Naive thymus-derived CD4-positive, alpha-beta T cell (primary cell): Measurements from ENCODE around the gene ZNF652. TPM values are rescaled to one million over a fixed set of nuclear protein-coding genes. Genes with fewer than 3 reads are reported as not detected.

Source experiments
- ATAC-seq: fragments of 150-1000 bp; cut with Tn5 transposase; 2 replicates; pipeline ENCODE4 v1.10.0; 2021; ENCODE audit warnings: mild to moderate bottlenecking, moderate library complexity
- CTCF ChIA-PET: fragments of 350-600 bp; sonication (Branson Sonifier 250); formaldehyde crosslinking; loops from one replicate; lab custom pipeline; 2021; ENCODE audit warnings: antibody characterized with exemption; lab: Charles Lee
- POLR2A ChIA-PET: fragments of 350-600 bp; sonication (Branson Sonifier 250); formaldehyde crosslinking; loops from one replicate; lab custom pipeline; 2021; ENCODE audit warnings: antibody characterized with exemption, inconsistent platforms; lab: Charles Lee
- DNase-seq, 9 donors: peaks; one replicate each; pipeline versions ENCODE4 v3.0.0 to v3.0.0-alpha.2; 2020 to 2022; ENCODE audit warnings: mixed read lengths in 1 of 9
- H3K27ac ChIP-seq: one replicate; pipeline ENCODE4 v1.7.0; 2013; ENCODE audit warnings: mild to moderate bottlenecking, low read depth, low read length, moderate library complexity
- H3K27me3 ChIP-seq, 2 donors: one replicate each; pipeline ENCODE4 v1.7.0; 2013; ENCODE audit warnings: low read length in 2 of 2, mild to moderate bottlenecking in 2 of 2, moderate library complexity in 2 of 2; ENCODE audit not compliant: control insufficient read depth in 2 of 2, insufficient read depth in 2 of 2
- H3K36me3 ChIP-seq, 3 experiments: 1 replicate in 2 of 3; 2 replicates in 1 of 3; pipeline ENCODE4 v1.7.0; 2013; ENCODE audit warnings: low read length in 3 of 3, mild to moderate bottlenecking in 3 of 3, moderate library complexity in 1 of 3; ENCODE audit not compliant: insufficient read depth in 3 of 3, control insufficient read depth in 2 of 3
- H3K4me1 ChIP-seq, 2 donors: one replicate each; pipeline ENCODE4 v1.7.0; 2013; ENCODE audit warnings: low read length in 2 of 2, mild to moderate bottlenecking in 2 of 2, moderate library complexity in 1 of 2; ENCODE audit not compliant: control insufficient read depth in 2 of 2, insufficient read depth in 2 of 2
- H3K4me3 ChIP-seq: 2 replicates; pipeline ENCODE4 v1.7.0; 2013; ENCODE audit warnings: mild to moderate bottlenecking, low read length
- H3K9me3 ChIP-seq, 3 experiments: 1 replicate in 2 of 3; 2 replicates in 1 of 3; pipeline ENCODE4 v1.7.0; 2013; ENCODE audit warnings: low read length in 3 of 3; ENCODE audit not compliant: control insufficient read depth in 2 of 3
- H3K27ac Mint-ChIP-seq, 9 donors: one replicate each; pipeline ENCODE4 v1.8.0; 2020 to 2022; ENCODE audit warnings: mixed read lengths in 9 of 9, mild to moderate bottlenecking in 8 of 9, moderate library complexity in 5 of 9, inconsistent platforms in 2 of 9
- H3K27me3 Mint-ChIP-seq, 5 donors: one replicate each; pipeline ENCODE4 v1.8.0; 2021 to 2022; ENCODE audit warnings: mixed read lengths in 5 of 5, mild to moderate bottlenecking in 1 of 5
- H3K36me3 Mint-ChIP-seq, 5 donors: one replicate each; pipeline ENCODE4 v1.8.0; 2020 to 2022; ENCODE audit warnings: mixed read lengths in 5 of 5, mild to moderate bottlenecking in 3 of 5, inconsistent platforms in 1 of 5
- H3K4me1 Mint-ChIP-seq, 7 donors: one replicate each; pipeline ENCODE4 v1.8.0; 2020 to 2022; ENCODE audit warnings: mixed read lengths in 7 of 7, mild to moderate bottlenecking in 3 of 7, inconsistent platforms in 1 of 7
- H3K4me3 Mint-ChIP-seq, 10 donors: one replicate each; pipeline ENCODE4 v1.8.0; 2020 to 2022; ENCODE audit warnings: mild to moderate bottlenecking in 10 of 10, mixed read lengths in 10 of 10, moderate library complexity in 6 of 10, inconsistent platforms in 2 of 10
- H3K9me3 Mint-ChIP-seq, 11 donors: one replicate each; pipeline ENCODE4 v1.8.0; 2020 to 2022; ENCODE audit warnings: mixed read lengths in 11 of 11, mild to moderate bottlenecking in 4 of 11, inconsistent platforms in 1 of 11, moderate library complexity in 1 of 11
- intact Hi-C, 2 donors: fragments of 100-400 bp; cut with micrococcal nuclease; formaldehyde crosslinking; loops; one replicate each; pipeline ENCODE4 v1.15.1; 2023
- polyA plus RNA-seq, 2 donors: library from polyadenylated mRNA; unstranded; fragments of 300-500 nt; fragmentation: Illumina TruSeq; gene quantifications; one replicate each; pipeline ENCODE4 v1.2.3, GENCODE V29; 2021
- total RNA-seq, 6 experiments: library from RNA in 5 of 6; stranded (reverse) in 5 of 6; gene quantifications; 1 replicate in 5 of 6; 2 replicates in 1 of 6; pipeline ENCODE4 v1.2.3 and lab custom pipeline; 2021 to 2026

Gene ZNF652
- total and polyA plus RNA-seq, 7 experiments from 2014 or later: 19.3 to 64.4 (median 46.1) TPM

DNA sequence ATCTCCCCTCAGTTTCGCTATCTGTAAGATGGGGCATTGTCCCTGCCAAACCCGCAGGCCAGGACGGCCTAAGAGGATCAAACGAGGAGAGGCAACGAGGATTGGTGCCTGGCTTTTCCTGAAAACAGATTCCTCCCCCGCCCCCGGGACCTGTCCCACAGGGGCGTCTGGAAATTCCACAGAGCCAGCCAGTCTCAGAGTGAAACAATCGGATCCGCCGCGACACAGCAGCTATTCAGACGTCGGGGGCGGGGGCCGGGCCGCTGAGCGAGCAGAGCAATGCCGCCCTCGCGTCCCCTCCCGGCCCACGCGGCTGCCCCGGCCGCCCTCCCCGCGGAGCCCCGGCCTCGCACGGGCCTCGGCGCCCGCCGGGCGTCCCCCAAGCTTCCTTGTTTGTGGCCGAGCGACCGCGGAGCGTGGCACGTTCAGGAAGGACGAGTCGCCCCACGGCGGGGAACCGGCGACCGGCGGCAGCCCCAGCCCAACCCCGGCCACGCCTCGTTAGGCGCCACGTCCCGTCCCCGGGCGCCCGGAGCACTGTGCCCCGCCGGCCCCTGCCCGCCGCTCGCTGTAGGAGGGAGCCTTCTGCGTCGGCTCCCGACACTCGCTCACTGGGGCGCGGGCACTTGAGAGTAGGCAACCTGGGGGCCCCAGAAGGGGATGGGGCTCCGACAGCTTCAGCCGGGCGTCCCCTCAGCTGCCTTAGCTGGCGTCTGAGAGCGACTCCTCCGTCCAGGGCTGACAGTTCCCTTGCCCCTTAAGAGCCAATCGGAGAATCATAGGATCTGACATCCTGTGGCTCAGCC, 101.8 kb downstream of the ZNF652 start:
- Histone ChIP-seq H3K27me3 (no peaks in the 10 kb centered on the region), H3K4me1 (peaks cover 5 to 6% of the 10 kb centered on the region in 2 donors), H3K27ac (no peak overlapping the region), H3K4me3 (peak overlapping the region; percentile 64), H3K9me3 (no peaks in the 10 kb centered on the region), H3K36me3 (no peaks in the 10 kb centered on the region)
- POLR2A ChIA-PET: interaction anchor here (0.6 to 0.7 kb wide), 2 partner anchors 18 to 39 kb away, joined by 3 read pairs; no protein-coding TSS in a partner anchor
- peak overlapping the region; percentile 63 to 86 (median 82) for H3K4me3 Mint-ChIP-seq
- no peaks in the 10 kb centered on the region for H3K36me3 Mint-ChIP-seq
- peak overlapping the region in 1 of 9 donors; percentile 55 for H3K27ac Mint-ChIP-seq
- H3K4me1 Mint-ChIP-seq: peaks cover 0 to 10% (median 8%) of the 10 kb centered on the region in 7 donors
- peak; percentile 4 to 76 (median 30) for DNase-seq
- CTCF ChIA-PET: interaction anchor here (0.6 kb wide), 1 partner anchor 203 kb away, joined by 3 read pairs; no protein-coding TSS in a partner anchor
- ATAC-seq: peak; percentile 80
- no peaks in the 10 kb centered on the region for H3K9me3 Mint-ChIP-seq
- intact Hi-C loops: loop anchor here in 1 of 2 donors (2.0 kb wide), 1 partner anchor 33 kb away; no protein-coding TSS in a partner anchor
- peaks cover 0 to 22% (median 8%) of the 10 kb centered on the region in 5 donors for H3K27me3 Mint-ChIP-seq

DNA sequence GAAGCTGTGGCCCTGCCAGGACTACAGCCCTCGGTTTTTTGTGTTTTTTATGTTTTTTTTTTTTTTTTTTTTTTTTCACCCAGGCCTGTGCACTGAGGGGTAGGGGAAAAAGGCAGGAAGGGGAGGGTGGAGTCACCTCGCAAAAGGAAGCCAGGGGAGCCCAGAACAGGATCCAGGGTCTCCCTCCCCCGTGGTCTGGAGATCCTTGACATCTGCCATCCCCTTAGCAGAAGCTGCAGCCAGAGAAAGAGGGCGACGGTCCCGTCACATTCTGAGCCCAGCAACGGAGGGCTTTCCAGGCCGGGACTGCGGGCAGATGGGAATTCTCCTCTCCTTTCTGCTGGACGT, 102.4 kb downstream of the ZNF652 start:
- intact Hi-C loops: loop anchor here in 1 of 2 donors (2.0 kb wide), 1 partner anchor 33 kb away; no protein-coding TSS in a partner anchor
- POLR2A ChIA-PET: interaction anchor here (0.6 to 0.9 kb wide), 3 partner anchors 19 to 39 kb away, joined by 3 to 4 read pairs (median 3); no protein-coding TSS in a partner anchor
- H3K27ac Mint-ChIP-seq: no peak overlapping the region

GRCh38 chr17:49258394-49258793, 103.7 kb downstream of the ZNF652 start:
- POLR2A ChIA-PET: interaction anchor here (0.8 kb wide), 1 partner anchor 49 kb away, joined by 3 read pairs; no protein-coding TSS in a partner anchor
- Histone ChIP-seq H3K4me1 (peaks cover 5 to 6% of the 10 kb centered on the region in 2 donors), H3K36me3 (no peaks in the 10 kb centered on the region), H3K4me3 (no peak overlapping the region), H3K9me3 (no peaks in the 10 kb centered on the region), H3K27me3 (no peaks in the 10 kb centered on the region), H3K27ac (no peak overlapping the region)
- Mint-ChIP-seq H3K27ac (no peak overlapping the region), H3K4me1 (peaks cover 0 to 11% (median 8%) of the 10 kb centered on the region in 7 donors), H3K9me3 (no peaks in the 10 kb centered on the region), H3K36me3 (no peaks in the 10 kb centered on the region), H3K27me3 (peaks cover 0 to 19% (median 8%) of the 10 kb centered on the region in 5 donors), H3K4me3 (peak overlapping the region in 1 of 10 donors; percentile 34)
- intact Hi-C loops: no loop called here
- DNase-seq (no peak), ATAC-seq (no peak)
- CTCF ChIA-PET: interaction anchor here (1.1 kb wide), 1 partner anchor 58 kb away, joined by 3 read pairs; no protein-coding TSS in a partner anchor

More for the DNA sequence above, 102.4 kb downstream of the ZNF652 start:
- H3K9me3 ChIP-seq: no peaks in the 10 kb centered on the region
- no peak for DNase-seq
- peaks cover 5 to 6% of the 10 kb centered on the region in 2 donors for H3K4me1 ChIP-seq
- Mint-ChIP-seq H3K4me3 (peak overlapping the region; percentile 63 to 86 (median 82)), H3K36me3 (no peaks in the 10 kb centered on the region), H3K27me3 (peaks cover 0 to 22% (median 8%) of the 10 kb centered on the region in 5 donors), H3K9me3 (no peaks in the 10 kb centered on the region), H3K4me1 (peaks cover 0 to 10% (median 8%) of the 10 kb centered on the region in 7 donors)
- ATAC-seq: no peak
- CTCF ChIA-PET: interaction anchor here (0.6 kb wide), 1 partner anchor 203 kb away, joined by 3 read pairs; no protein-coding TSS in a partner anchor
- peak overlapping the region; percentile 64 for H3K4me3 ChIP-seq
- H3K36me3 ChIP-seq: no peaks in the 10 kb centered on the region
- no peaks in the 10 kb centered on the region for H3K27me3 ChIP-seq
- H3K27ac ChIP-seq: no peak overlapping the region

GRCh38 chr17:49255125-49255524, 106.9 kb downstream of the ZNF652 start:
- Mint-ChIP-seq H3K4me1 (peaks cover 0 to 8% (median 0%) of the 10 kb centered on the region in 7 donors), H3K36me3 (no peaks in the 10 kb centered on the region), H3K27me3 (peaks cover 0 to 4% (median 0%) of the 10 kb centered on the region in 5 donors), H3K4me3 (no peak overlapping the region), H3K9me3 (no peaks in the 10 kb centered on the region), H3K27ac (no peak overlapping the region)
- no peak overlapping the region for H3K27ac ChIP-seq
- no peak overlapping the region for H3K4me3 ChIP-seq
- POLR2A ChIA-PET: no interaction called here
- H3K9me3 ChIP-seq: no peaks in the 10 kb centered on the region
- H3K4me1 ChIP-seq: peaks cover 3 to 5% of the 10 kb centered on the region in 2 donors
- intact Hi-C loops: no loop called here
- DNase-seq: no peak
- CTCF ChIA-PET: no interaction called here
- H3K27me3 ChIP-seq: no peaks in the 10 kb centered on the region
- H3K36me3 ChIP-seq: no peaks in the 10 kb centered on the region
- ATAC-seq: no peak

GRCh38 chr17:49254066-49254465, 108.0 kb downstream of the ZNF652 start:
- Mint-ChIP-seq H3K9me3 (no peaks in the 10 kb centered on the region), H3K27ac (peak overlapping the region in 1 of 9 donors; percentile 20), H3K4me1 (peaks cover 0 to 4% (median 0%) of the 10 kb centered on the region in 7 donors), H3K27me3 (peaks cover 0 to 3% (median 0%) of the 10 kb centered on the region in 5 donors), H3K4me3 (no peak overlapping the region), H3K36me3 (no peaks in the 10 kb centered on the region)
- H3K27me3 ChIP-seq: no peaks in the 10 kb centered on the region
- intact Hi-C loops: no loop called here
- H3K4me1 ChIP-seq: no peaks in the 10 kb centered on the region
- no peaks in the 10 kb centered on the region for H3K36me3 ChIP-seq
- ATAC-seq (no peak), DNase-seq (no peak)
- H3K9me3 ChIP-seq: no peaks in the 10 kb centered on the region
- H3K27ac ChIP-seq: no peak overlapping the region
- ChIA-PET CTCF (no interaction called here), POLR2A (no interaction called here)
- H3K4me3 ChIP-seq: no peak overlapping the region

- ChIA-PET POLR2A (no interaction called here), CTCF (no interaction called here)
- H3K4me1 Mint-ChIP-seq: peaks cover 0 to 4% (median 0%) of the 10 kb centered on the region in 7 donors
- no peaks in the 10 kb centered on the region for H3K27me3 ChIP-seq
- H3K4me3 Mint-ChIP-seq: no peak overlapping the region
- H3K27me3 Mint-ChIP-seq: peaks cover 0 to 10% (median 0%) of the 10 kb centered on the region in 5 donors
- H3K36me3 ChIP-seq: no peaks in the 10 kb centered on the region
- no peak overlapping the region for H3K27ac ChIP-seq
- DNase-seq: no peak
- H3K4me3 ChIP-seq: no peak overlapping the region
- no peaks in the 10 kb centered on the region for H3K9me3 Mint-ChIP-seq
- no peaks in the 10 kb centered on the region for H3K9me3 ChIP-seq
- ATAC-seq: peak; percentile 81
- no peaks in the 10 kb centered on the region for H3K36me3 Mint-ChIP-seq
- no peak overlapping the region for H3K27ac Mint-ChIP-seq
- H3K4me1 ChIP-seq: no peaks in the 10 kb centered on the region
- intact Hi-C loops: no loop called here
Measured at GRCh38 chr17:49252148-49252695, 109.8 kb downstream of the ZNF652 start.
